NCI-H1417 (cell line): ENCODE measurements around the gene POU3F4.

Experiments used
- DNase-seq, 3 experiments: peaks; one replicate each; lab custom pipeline; 2025; lab: John Stamatoyannopoulos, UW

POU3F4 gene

GRCh38 chrX:83508006-83508405, at the start of gene POU3F4:
TSS of gene POU3F4 (plus strand) at chrX:83508290. CDS start at chrX:83508325, 35 bp downstream.
- no peak for DNase-seq

- DNase-seq: peak in 2 of 3 experiments; percentile 33 to 76
Observed at GRCh38 chrX:83469551-83469950, 38.5 kb upstream of the POU3F4 start.

GRCh38 chrX:83495898-83496297, 12.2 kb upstream of the POU3F4 start:
- DNase-seq: no peak

GRCh38 chrX:83501003-83501402, 7.1 kb upstream of the POU3F4 start:
- no peak for DNase-seq

- no peak for DNase-seq
Observed at GRCh38 chrX:83501530-83501929, 6.6 kb upstream of the POU3F4 start.

- DNase-seq: no peak
Observed at GRCh38 chrX:83504721-83505479, 3.2 kb upstream of the POU3F4 start.

- no peak for DNase-seq
Observed at GRCh38 chrX:83508526-83509253, 600 bp downstream of the POU3F4 start.

GRCh38 chrX:83509254-83509801, 1.2 kb downstream of the POU3F4 start:
- DNase-seq: no peak

- peak in 2 of 3 experiments; percentile 47 to 74 for DNase-seq
Observed at GRCh38 chrX:83510510-83511062, 2.5 kb downstream of the POU3F4 start.

GRCh38 chrX:83511208-83511607, 3.1 kb downstream of the POU3F4 start:
- DNase-seq: peak in 2 of 3 experiments; percentile 57 to 85

- peak in 1 of 3 experiments; percentile 16 for DNase-seq
Observed at GRCh38 chrX:83512111-83512510, 4.0 kb downstream of the POU3F4 start.

- DNase-seq: no peak
Observed at GRCh38 chrX:83516597-83516996, 8.5 kb downstream of the POU3F4 start.

- DNase-seq: no peak
Observed at GRCh38 chrX:83521905-83522304, 13.8 kb downstream of the POU3F4 start.

GRCh38 chrX:83529950-83530349, 21.9 kb downstream of the POU3F4 start:
- peak in 1 of 3 experiments; percentile 67 for DNase-seq

GRCh38 chrX:83535417-83536196, 27.5 kb downstream of the POU3F4 start:
- peak in 2 of 3 experiments; percentile 48 to 83 for DNase-seq
